ENCODE results near the gene RAD54L2. TPM values are rescaled to one million over a fixed set of nuclear protein-coding genes. Genes with fewer than 3 reads are reported as not detected.

The RAD54L2 gene
- 9.8 and 10.6 TPM in 2 replicates for total RNA-seq (ENCODE audit: low replicate concordance)

GRCh38 chr3:51538459-51539290 lies at the start of gene RAD54L2:
Gene RAD54L2, plus strand, starts transcription at chr3:51538719. Its CDS starts 51,702 bp downstream, at chr3:51590421.

Other genes with a start within 250 kb of the RAD54L2 start
- 55.2 and 144 TPM in 2 replicates for gene MANF, start 153.4 kb upstream of the RAD54L2 start, total RNA-seq (ENCODE audit: low replicate concordance)
- gene RBM15B, start 147.4 kb upstream of the RAD54L2 start, total RNA-seq (ENCODE audit: low replicate concordance) = 17.6 and 30.9 TPM in 2 replicates
- 10.1 and 18.0 TPM in 2 replicates for gene DCAF1, start 38.7 kb upstream of the RAD54L2 start, total RNA-seq (ENCODE audit: low replicate concordance)
- 34.5 and 64.5 TPM in 2 replicates for gene TEX264, start 132.5 kb downstream of the RAD54L2 start, total RNA-seq (ENCODE audit: low replicate concordance)
- gene GRM2, start 168.3 kb downstream of the RAD54L2 start, total RNA-seq (ENCODE audit: low replicate concordance) = under 0.01 and 0.12 TPM in 2 replicates
- not detected in 2 replicates for gene IQCF6, start 240.5 kb downstream of the RAD54L2 start, total RNA-seq (ENCODE audit: low replicate concordance)

All from smooth muscle cell of the coronary artery (primary cell).